Activated CD8-positive, alpha-beta memory T cell treated with anti-CD3 and anti-CD28 coated beads, Interleukin-2, amount 10 ng/mL, durations not matched to agents 7 days and 5 days (primary cell): Measurements from ENCODE around the gene UBAC1. TPM values are rescaled to one million over a fixed set of nuclear protein-coding genes. Genes with fewer than 3 reads are reported as not detected.
"Not testable (repeated sequence)": the region's sequence is repeated elsewhere in the genome, so short reads cannot be mapped to it uniquely, and the experiment has no call there.

Experiments used
- ATAC-seq: fragments of 150-1000 bp; cut with Tn5 transposase; one replicate; pipeline ENCODE4 v1.10.0; 2021; ENCODE audit warnings: moderate library complexity
- CTCF ChIA-PET: fragments of 350-600 bp; sonication (Branson Sonifier 250); formaldehyde crosslinking; loops from one replicate; lab custom pipeline; 2021; ENCODE audit warnings: antibody characterized with exemption; lab: Charles Lee
- DNase-seq: peaks from one replicate; pipeline ENCODE4 v3.0.0-alpha.2; 2020
- H3K27ac Mint-ChIP-seq: one replicate; pipeline ENCODE4 v1.8.0; 2021; ENCODE audit warnings: mild to moderate bottlenecking, mixed read lengths
- H3K27me3 Mint-ChIP-seq: one replicate; pipeline ENCODE4 v1.8.0; 2021; ENCODE audit warnings: mixed read lengths
- H3K36me3 Mint-ChIP-seq: one replicate; pipeline ENCODE4 v1.8.0; 2021; ENCODE audit warnings: mild to moderate bottlenecking, mixed read lengths
- H3K4me1 Mint-ChIP-seq: one replicate; pipeline ENCODE4 v1.8.0; 2021; ENCODE audit warnings: mixed read lengths
- H3K4me3 Mint-ChIP-seq: one replicate; pipeline ENCODE4 v1.8.0; 2021; ENCODE audit warnings: mild to moderate bottlenecking, moderate library complexity, mixed read lengths
- H3K9me3 Mint-ChIP-seq: one replicate; pipeline ENCODE4 v1.8.0; 2022; ENCODE audit warnings: low read depth, mixed read lengths
- total RNA-seq, 2 experiments: library from RNA; stranded (reverse); gene quantifications; one replicate each; pipeline ENCODE4 v1.2.3, GENCODE V29; 2021

The UBAC1 gene
- total RNA-seq, 2 experiments from 2014 or later = 32.6 to 36.5 TPM

- no peaks in the 10 kb centered on the region for H3K27me3 Mint-ChIP-seq
- H3K36me3 Mint-ChIP-seq = peaks cover 23% of the 10 kb centered on the region
- H3K27ac Mint-ChIP-seq = no peak overlapping the region
- H3K4me3 Mint-ChIP-seq = no peak overlapping the region
- ATAC-seq (no peak), DNase-seq (no peak)
- CTCF ChIA-PET = no interaction called here
- peaks cover 3% of the 10 kb centered on the region for H3K9me3 Mint-ChIP-seq
- H3K4me1 Mint-ChIP-seq = peaks cover 35% of the 10 kb centered on the region
Measured at GRCh38 chr9:135903786-135904520, 57.2 kb downstream of the UBAC1 start.

DNA sequence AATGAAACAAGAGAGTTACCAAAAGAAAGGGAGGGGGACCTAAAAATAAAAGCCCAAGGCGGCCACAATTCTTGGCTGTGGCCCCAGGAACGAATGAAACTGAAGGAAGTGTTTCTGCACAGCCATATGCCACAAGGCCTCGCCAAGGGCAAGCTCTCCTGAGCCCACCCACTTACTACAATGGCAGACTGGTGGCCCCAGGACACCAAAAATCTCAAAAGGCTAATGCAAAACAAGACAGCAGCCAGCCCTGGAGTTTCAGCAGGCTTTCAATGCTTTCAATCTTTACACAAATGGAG, 57.9 kb downstream of the UBAC1 start:
- Mint-ChIP-seq H3K9me3 (peaks cover 3% of the 10 kb centered on the region), H3K27me3 (no peaks in the 10 kb centered on the region), H3K4me3 (no peak overlapping the region), H3K27ac (no peak overlapping the region), H3K4me1 (peaks cover 32% of the 10 kb centered on the region), H3K36me3 (peaks cover 23% of the 10 kb centered on the region)
- no peak for ATAC-seq
- DNase-seq = no peak
- CTCF ChIA-PET = no interaction called here

DNA sequence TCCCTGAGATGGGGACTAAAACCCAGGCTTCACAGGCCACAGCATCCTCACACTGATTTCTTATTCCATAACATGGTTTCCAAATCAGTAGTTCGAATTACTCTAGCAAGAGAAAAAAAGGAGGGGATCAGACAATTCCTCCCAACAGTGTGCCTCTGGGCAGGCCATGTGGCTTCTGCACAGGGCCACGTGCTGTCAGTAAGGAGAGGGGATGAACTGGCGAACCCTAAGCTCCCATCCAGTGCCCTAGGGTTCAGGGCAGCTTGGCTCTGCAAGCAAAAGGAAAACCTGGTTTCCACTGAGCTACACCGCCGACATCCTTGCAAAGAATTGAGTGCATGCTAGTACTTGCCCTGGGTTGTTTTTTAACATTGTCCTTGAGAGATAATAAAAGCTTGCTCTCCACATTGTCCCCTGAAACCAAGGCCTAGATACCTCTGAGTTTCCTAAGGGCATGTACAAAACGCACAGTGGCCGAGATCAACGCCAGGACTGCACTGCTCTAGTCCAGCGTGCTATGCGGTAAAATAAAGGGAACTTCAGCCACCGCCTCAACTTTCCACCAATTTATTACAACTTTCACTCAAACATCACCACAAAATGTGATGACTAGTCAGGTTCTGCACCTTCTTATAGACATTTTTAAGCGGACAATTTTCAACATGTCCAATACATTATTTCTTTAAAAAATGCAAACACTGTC, 58.4 kb downstream of the UBAC1 start:
- Mint-ChIP-seq H3K27ac (no peak overlapping the region), H3K27me3 (no peaks in the 10 kb centered on the region), H3K4me3 (no peak overlapping the region), H3K4me1 (peaks cover 29% of the 10 kb centered on the region), H3K9me3 (peaks cover 3% of the 10 kb centered on the region), H3K36me3 (peaks cover 26% of the 10 kb centered on the region)
- ATAC-seq = no peak
- no peak for DNase-seq
- CTCF ChIA-PET = no interaction called here

- Mint-ChIP-seq H3K4me1 (peaks cover 29% of the 10 kb centered on the region), H3K36me3 (peaks cover 26% of the 10 kb centered on the region), H3K27ac (no peak overlapping the region), H3K4me3 (no peak overlapping the region), H3K9me3 (peaks cover 3% of the 10 kb centered on the region), H3K27me3 (no peaks in the 10 kb centered on the region)
- CTCF ChIA-PET = no interaction called here
- ATAC-seq (no peak), DNase-seq (no peak)
Measured at GRCh38 chr9:135901826-135902225, 59.3 kb downstream of the UBAC1 start.

DNA sequence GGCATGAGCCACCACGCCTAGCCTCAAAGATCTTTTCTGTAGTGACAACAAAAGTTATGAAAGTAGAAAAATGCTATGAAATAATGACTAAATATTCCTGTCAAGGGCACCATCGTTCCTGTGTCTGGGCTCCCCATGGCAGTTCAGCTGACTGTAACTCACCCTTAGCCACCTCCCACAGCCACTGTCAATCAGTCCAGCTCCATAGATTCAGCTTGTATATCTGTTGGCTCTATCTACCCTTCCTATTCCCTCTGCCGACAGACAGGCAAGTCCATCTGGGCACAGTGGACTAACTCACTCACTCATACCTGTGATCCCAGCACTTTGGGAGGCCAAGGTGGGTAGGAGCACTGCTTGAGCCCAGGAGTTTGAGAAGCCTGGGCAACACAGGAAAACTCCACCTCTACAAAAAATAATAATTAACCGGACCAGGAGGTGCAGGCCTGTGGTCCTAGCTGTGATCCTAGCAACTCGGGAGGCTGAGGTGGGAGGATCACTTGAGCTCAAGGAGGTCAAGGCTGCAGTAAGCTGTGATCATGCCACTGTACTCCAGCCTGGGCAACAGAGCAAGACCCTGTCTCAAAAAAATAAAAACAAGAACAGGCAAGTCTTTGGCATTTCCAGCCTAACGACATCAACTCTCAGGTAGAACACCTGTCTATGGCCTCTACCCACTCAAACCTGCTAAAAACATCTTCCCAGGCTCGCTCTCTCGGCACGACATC, 60.0 kb downstream of the UBAC1 start:
- H3K27ac Mint-ChIP-seq = no peak overlapping the region
- no peak overlapping the region for H3K4me3 Mint-ChIP-seq
- H3K9me3 Mint-ChIP-seq = peaks cover 3% of the 10 kb centered on the region
- ATAC-seq = no peak
- CTCF ChIA-PET = interaction anchor here (0.6 kb wide), 1 partner anchor 66 kb away, joined by 3 read pairs; no protein-coding TSS in a partner anchor
- DNase-seq = no peak
- peaks cover 26% of the 10 kb centered on the region for H3K36me3 Mint-ChIP-seq
- H3K4me1 Mint-ChIP-seq = peaks cover 30% of the 10 kb centered on the region
- H3K27me3 Mint-ChIP-seq = no peaks in the 10 kb centered on the region

DNA sequence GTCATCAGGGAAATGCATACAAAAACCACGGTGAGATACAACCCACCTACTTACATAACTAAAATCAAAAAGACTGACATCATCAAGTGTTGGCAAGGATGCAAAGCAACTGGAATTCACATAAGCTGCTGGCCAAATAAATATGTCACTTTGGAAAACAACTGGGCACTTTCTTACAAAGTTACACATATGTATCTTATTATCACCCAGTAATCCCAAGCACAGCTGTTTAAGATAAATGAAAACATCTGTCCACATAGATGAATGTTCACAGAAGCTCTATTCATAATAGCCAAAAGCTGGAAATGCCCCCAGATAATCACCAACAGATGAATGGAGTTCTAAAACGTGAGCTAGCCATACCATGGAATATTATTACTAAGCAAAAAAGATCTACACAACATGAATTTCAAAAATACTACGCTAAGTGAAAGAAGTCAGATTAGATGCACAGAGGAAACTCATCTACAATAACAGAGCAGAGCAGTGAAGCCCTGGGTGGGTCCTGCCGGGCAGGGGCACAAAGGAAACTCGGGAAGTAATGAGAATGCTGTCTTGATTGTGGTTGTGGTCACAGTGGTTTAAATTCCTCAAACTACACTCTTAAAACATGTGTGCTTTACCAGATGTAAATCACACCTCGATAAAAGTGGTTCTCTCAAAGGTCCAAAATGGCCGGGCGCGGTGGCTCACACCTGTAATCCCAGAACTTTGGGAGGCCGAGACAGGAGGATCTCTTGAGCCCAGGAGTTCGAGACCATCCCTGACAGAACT, 62.4 kb downstream of the UBAC1 start:
- H3K36me3 Mint-ChIP-seq = peaks cover 24% of the 10 kb centered on the region
- peaks cover 3% of the 10 kb centered on the region for H3K9me3 Mint-ChIP-seq
- DNase-seq (no peak), ATAC-seq (no peak)
- H3K27ac Mint-ChIP-seq = no peak overlapping the region
- no peaks in the 10 kb centered on the region for H3K27me3 Mint-ChIP-seq
- peaks cover 16% of the 10 kb centered on the region for H3K4me1 Mint-ChIP-seq
- H3K4me3 Mint-ChIP-seq = no peak overlapping the region
- CTCF ChIA-PET = interaction anchor here (0.5 kb wide), 1 partner anchor 1394 kb away, joined by 3 read pairs; no protein-coding TSS in a partner anchor

DNA sequence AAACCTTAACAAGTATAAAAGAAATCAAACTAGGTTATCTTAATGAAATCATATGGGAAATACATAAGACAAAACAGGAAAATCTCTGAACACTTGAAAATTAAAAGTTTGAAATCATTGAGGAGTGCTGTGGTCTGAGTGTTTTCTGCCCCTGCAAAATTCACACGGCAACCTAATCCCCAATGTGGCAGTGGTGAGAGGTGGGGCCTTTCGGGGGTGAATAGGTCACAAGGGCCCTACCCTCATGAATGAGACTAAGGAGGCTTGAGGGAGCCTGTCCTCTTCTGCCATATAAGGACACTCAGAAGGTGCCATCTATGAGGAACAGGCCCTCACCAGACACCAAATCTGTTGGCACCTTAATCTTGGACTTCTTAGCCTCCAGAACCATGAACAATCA, 64.5 kb downstream of the UBAC1 start:
- Mint-ChIP-seq H3K4me3 (no peak overlapping the region), H3K9me3 (peaks cover 3% of the 10 kb centered on the region), H3K4me1 (peaks cover 20% of the 10 kb centered on the region), H3K27ac (no peak overlapping the region), H3K36me3 (peaks cover 15% of the 10 kb centered on the region), H3K27me3 (no peaks in the 10 kb centered on the region)
- ATAC-seq = no peak
- CTCF ChIA-PET = no interaction called here
- no peak for DNase-seq

DNA sequence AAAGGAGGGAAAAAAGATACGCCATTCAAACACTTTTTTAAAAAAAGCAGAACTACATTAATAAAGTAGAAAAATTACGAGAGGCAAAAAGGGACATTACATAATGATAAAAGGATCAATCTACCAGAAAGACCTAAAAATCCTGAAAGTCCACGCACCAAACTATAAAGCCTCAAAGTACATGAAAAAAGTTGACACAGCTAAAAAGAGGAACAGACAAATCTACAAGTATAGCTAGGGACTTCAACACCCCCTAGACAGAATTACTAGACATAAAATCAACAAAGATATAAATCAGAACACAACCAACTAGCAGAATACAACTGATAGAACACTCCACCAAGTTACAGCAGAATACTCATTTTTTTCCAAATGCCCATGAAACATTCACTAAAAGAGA, 65.0 kb downstream of the UBAC1 start:
- CTCF ChIA-PET = no interaction called here
- Mint-ChIP-seq H3K4me1 (peaks cover 20% of the 10 kb centered on the region), H3K4me3 (no peak overlapping the region), H3K27me3 (no peaks in the 10 kb centered on the region), H3K9me3 (peaks cover 3% of the 10 kb centered on the region), H3K27ac (no peak overlapping the region), H3K36me3 (peaks cover 14% of the 10 kb centered on the region)
- DNase-seq = no peak
- ATAC-seq = no peak

GRCh38 chr9:135895202-135895848, 65.8 kb downstream of the UBAC1 start:
- H3K27ac Mint-ChIP-seq = no peak overlapping the region
- no peaks in the 10 kb centered on the region for H3K27me3 Mint-ChIP-seq
- no peak overlapping the region for H3K4me3 Mint-ChIP-seq
- H3K9me3 Mint-ChIP-seq = peaks cover 3% of the 10 kb centered on the region
- H3K36me3 Mint-ChIP-seq = peaks cover 11% of the 10 kb centered on the region
- no peak for DNase-seq
- peaks cover 20% of the 10 kb centered on the region for H3K4me1 Mint-ChIP-seq
- no peak for ATAC-seq
- CTCF ChIA-PET = no interaction called here

DNA sequence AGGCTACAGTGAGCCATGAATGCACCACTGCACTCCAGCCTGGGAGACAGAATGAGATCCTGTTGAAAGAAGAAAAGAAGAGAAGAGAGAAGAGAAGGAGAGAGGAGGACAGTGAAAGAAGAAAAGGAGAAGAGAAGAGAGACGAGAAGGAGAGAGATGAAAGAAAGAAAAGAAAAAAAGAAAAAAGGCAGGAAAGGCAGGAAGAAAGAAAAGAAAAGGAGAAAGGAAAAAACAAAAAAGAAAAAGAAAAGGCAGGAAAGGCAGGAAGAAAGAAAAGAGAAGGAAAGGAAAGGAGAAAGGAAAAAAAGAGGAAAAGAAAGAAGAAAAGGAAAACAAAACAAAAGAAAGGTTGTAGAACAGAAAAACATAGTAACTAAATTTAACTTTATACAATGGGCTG, 68.1 kb downstream of the UBAC1 start:
- Mint-ChIP-seq H3K4me3 (no peak overlapping the region), H3K27me3 (no peaks in the 10 kb centered on the region), H3K27ac (no peak overlapping the region), H3K4me1 (peaks cover 15% of the 10 kb centered on the region), H3K36me3 (peaks cover 7% of the 10 kb centered on the region), H3K9me3 (no peaks in the 10 kb centered on the region)
- DNase-seq (no peak), ATAC-seq (no peak)
- CTCF ChIA-PET = no interaction called here

GRCh38 chr9:135892327-135892726, 68.8 kb downstream of the UBAC1 start:
- H3K4me3 Mint-ChIP-seq, H3K9me3 Mint-ChIP-seq, H3K36me3 Mint-ChIP-seq, CTCF ChIA-PET, DNase-seq, H3K27me3 Mint-ChIP-seq, H3K27ac Mint-ChIP-seq, ATAC-seq: not testable (repeated sequence)
- peaks cover 22% of the 10 kb centered on the region for H3K4me1 Mint-ChIP-seq

GRCh38 chr9:135891027-135891631, 70.0 kb downstream of the UBAC1 start:
- ATAC-seq = no peak
- H3K36me3 Mint-ChIP-seq = peaks cover 3% of the 10 kb centered on the region
- CTCF ChIA-PET = interaction anchor here (1.1 kb wide), 1 partner anchor 78 kb away, joined by 3 read pairs; no protein-coding TSS in a partner anchor
- no peak for DNase-seq
- no peak overlapping the region for H3K27ac Mint-ChIP-seq
- no peak overlapping the region for H3K4me3 Mint-ChIP-seq
- no peaks in the 10 kb centered on the region for H3K9me3 Mint-ChIP-seq
- H3K4me1 Mint-ChIP-seq = peaks cover 31% of the 10 kb centered on the region
- no peaks in the 10 kb centered on the region for H3K27me3 Mint-ChIP-seq
